WTC11 (cell line): ENCODE measurements around the gene CHERP.

Source experiments
- CREB1 ChIP-seq: sonication (generic); formaldehyde crosslinking; IDR thresholded peaks from 2 replicates; pipeline ENCODE4 v1.8.0; 2023; ENCODE audit warnings: mild to moderate bottlenecking, missing genetic modification reagents
- KAT7 ChIP-seq: sonication (generic); formaldehyde crosslinking; IDR thresholded peaks from 2 replicates; pipeline ENCODE4 v1.8.1; 2023; ENCODE audit warnings: missing genetic modification reagents, mild to moderate bottlenecking, borderline replicate concordance
- SP1 ChIP-seq: sonication (generic); formaldehyde crosslinking; conservative IDR thresholded peaks from 2 replicates; pipeline ENCODE4 v1.8.1; 2022; ENCODE audit warnings: missing genetic modification reagents
- TEAD1 ChIP-seq: sonication (generic); formaldehyde crosslinking; IDR thresholded peaks from 2 replicates; pipeline ENCODE4 v1.8.0; 2022; ENCODE audit warnings: mild to moderate bottlenecking, missing genetic modification reagents
- ZNF263 ChIP-seq: sonication (generic); formaldehyde crosslinking; IDR thresholded peaks from 2 replicates; pipeline ENCODE4 v1.8.1; 2022; ENCODE audit warnings: low read depth, mild to moderate bottlenecking, moderate library complexity, missing genetic modification reagents
- TF ChIP-seq, protein P1 (sequence below): fragments of 200-600 bp; IDR thresholded peaks from 2 replicates; pipeline ENCODE4 v1.8.0; 2022; ENCODE audit warnings: antibody characterized with exemption
- TF ChIP-seq, protein P2 (sequence below): fragments of 250-450 bp; sonication (Bioruptor Pico); IDR thresholded peaks from 2 replicates; pipeline ENCODE4 v2.1.2; 2022; ENCODE audit warnings: mild to moderate bottlenecking, moderate library complexity
- TF ChIP-seq, protein P3 (sequence below): sonication (generic); formaldehyde crosslinking; IDR thresholded peaks from 2 replicates; pipeline ENCODE4 v1.8.0; 2022; ENCODE audit warnings: mild to moderate bottlenecking, missing genetic modification reagents
- TF ChIP-seq, protein P4 (sequence below): sonication (generic); formaldehyde crosslinking; IDR thresholded peaks from 2 replicates; pipeline ENCODE4 v1.8.1; 2023; ENCODE audit warnings: mild to moderate bottlenecking, missing genetic modification reagents, moderate library complexity
- TF ChIP-seq, protein P5 (sequence below): sonication (generic); formaldehyde crosslinking; IDR thresholded peaks from 2 replicates; pipeline ENCODE4 v1.8.0; 2022; ENCODE audit warnings: mild to moderate bottlenecking, missing genetic modification reagents

DNA sequence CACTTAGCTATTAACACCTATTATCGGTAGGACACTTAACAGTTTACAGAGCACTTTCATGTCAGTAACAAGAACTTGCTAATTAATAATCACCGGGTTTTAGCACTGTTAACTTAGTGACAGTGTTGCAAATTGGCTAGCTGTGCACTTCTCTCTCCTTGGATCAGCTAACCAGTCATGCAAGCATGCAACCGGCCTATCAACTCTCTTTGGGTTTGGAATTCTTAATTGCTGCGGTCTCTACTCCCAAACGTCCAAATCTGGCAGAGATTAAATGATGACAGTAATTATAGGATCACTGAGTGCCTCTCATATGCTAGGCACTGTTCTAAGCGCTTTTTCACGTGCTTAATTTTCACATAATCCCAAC lies 71.7 kb downstream of the CHERP start:
- TF ChIP-seq, protein P1, sequence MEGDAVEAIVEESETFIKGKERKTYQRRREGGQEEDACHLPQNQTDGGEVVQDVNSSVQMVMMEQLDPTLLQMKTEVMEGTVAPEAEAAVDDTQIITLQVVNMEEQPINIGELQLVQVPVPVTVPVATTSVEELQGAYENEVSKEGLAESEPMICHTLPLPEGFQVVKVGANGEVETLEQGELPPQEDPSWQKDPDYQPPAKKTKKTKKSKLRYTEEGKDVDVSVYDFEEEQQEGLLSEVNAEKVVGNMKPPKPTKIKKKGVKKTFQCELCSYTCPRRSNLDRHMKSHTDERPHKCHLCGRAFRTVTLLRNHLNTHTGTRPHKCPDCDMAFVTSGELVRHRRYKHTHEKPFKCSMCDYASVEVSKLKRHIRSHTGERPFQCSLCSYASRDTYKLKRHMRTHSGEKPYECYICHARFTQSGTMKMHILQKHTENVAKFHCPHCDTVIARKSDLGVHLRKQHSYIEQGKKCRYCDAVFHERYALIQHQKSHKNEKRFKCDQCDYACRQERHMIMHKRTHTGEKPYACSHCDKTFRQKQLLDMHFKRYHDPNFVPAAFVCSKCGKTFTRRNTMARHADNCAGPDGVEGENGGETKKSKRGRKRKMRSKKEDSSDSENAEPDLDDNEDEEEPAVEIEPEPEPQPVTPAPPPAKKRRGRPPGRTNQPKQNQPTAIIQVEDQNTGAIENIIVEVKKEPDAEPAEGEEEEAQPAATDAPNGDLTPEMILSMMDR: no peak
- no peak for TF ChIP-seq SP1 (CRISPR knock-in tag)
- no peak for TF ChIP-seq TEAD1 (CRISPR knock-in tag)
- TF ChIP-seq KAT7 (CRISPR knock-in tag): no peak
- TF ChIP-seq ZNF263 (CRISPR knock-in tag): no peak
- TF ChIP-seq, protein P2, sequence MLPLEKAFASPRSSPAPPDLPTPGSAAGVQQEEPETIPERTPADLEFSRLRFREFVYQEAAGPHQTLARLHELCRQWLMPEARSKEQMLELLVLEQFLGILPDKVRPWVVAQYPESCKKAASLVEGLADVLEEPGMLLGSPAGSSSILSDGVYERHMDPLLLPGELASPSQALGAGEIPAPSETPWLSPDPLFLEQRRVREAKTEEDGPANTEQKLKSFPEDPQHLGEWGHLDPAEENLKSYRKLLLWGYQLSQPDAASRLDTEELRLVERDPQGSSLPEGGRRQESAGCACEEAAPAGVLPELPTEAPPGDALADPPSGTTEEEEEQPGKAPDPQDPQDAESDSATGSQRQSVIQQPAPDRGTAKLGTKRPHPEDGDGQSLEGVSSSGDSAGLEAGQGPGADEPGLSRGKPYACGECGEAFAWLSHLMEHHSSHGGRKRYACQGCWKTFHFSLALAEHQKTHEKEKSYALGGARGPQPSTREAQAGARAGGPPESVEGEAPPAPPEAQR: no peak
- TF ChIP-seq CREB1 (CRISPR knock-in tag): no peak
- TF ChIP-seq, protein P3, sequence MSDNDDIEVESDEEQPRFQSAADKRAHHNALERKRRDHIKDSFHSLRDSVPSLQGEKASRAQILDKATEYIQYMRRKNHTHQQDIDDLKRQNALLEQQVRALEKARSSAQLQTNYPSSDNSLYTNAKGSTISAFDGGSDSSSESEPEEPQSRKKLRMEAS (CRISPR knock-in tag): no peak
- TF ChIP-seq, protein P4, sequence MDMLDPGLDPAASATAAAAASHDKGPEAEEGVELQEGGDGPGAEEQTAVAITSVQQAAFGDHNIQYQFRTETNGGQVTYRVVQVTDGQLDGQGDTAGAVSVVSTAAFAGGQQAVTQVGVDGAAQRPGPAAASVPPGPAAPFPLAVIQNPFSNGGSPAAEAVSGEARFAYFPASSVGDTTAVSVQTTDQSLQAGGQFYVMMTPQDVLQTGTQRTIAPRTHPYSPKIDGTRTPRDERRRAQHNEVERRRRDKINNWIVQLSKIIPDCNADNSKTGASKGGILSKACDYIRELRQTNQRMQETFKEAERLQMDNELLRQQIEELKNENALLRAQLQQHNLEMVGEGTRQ: no peak
- TF ChIP-seq, protein P5, sequence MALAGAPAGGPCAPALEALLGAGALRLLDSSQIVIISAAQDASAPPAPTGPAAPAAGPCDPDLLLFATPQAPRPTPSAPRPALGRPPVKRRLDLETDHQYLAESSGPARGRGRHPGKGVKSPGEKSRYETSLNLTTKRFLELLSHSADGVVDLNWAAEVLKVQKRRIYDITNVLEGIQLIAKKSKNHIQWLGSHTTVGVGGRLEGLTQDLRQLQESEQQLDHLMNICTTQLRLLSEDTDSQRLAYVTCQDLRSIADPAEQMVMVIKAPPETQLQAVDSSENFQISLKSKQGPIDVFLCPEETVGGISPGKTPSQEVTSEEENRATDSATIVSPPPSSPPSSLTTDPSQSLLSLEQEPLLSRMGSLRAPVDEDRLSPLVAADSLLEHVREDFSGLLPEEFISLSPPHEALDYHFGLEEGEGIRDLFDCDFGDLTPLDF (CRISPR knock-in tag): no peak
